AG08396 (cell line): ENCODE data around the gene IDH3A.

ENCODE experiments used
- DNase-seq: peaks from one replicate; pipeline ENCODE4 v3.0.0; 2012; ENCODE audit warnings: low spot score, mixed read lengths

The IDH3A gene

GRCh38 chr15:78149068-78149804 lies at the start of gene IDH3A:
Gene IDH3A, plus strand, starts transcription at chr15:78149362. Its CDS starts 42 bp downstream, at chr15:78149404.
- DNase-seq: peak; percentile 100

GRCh38 chr15:78100886-78101285 lies 48.3 kb upstream of the IDH3A start:
- no peak for DNase-seq

DNA sequence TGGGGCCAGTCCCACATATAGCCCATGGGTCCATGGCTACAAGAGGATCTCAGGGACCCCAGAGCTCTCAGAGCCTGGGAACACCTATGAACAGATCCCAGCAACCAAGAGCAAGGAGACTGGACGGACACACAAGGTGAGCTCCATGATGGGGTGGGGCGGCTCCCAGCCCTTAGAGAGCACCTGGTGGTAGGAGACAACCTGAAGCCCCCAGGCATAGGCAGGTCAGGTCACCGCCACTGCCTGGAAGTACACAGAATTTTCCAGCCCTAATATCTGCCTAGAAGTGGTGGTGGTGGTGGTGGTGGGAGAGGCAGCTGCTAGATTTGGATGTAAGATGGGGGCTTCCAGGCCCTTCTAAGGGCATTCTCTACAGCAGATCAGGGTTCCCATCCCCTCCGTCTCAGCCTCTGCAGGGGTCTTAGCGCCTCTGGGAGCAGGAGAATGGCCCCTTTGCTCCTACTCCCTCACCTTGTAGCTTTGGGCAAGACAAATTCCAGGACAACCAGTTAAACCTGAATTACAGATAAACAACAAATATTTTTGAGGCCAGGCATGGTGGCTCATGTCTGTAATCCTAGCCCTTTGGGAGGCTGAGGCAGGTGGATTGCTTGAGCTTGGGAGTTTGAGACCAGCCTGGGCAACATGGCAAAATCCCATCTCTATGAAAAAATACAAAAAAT lies 47.6 kb upstream of the IDH3A start:
- DNase-seq: no peak

- no peak for DNase-seq
Measured at GRCh38 chr15:78102211-78102610, 47.0 kb upstream of the IDH3A start.

- no peak for DNase-seq
Measured at GRCh38 chr15:78102741-78103140, 46.4 kb upstream of the IDH3A start.

- no peak for DNase-seq
Measured at GRCh38 chr15:78103406-78104118, 45.6 kb upstream of the IDH3A start.

GRCh38 chr15:78104119-78104479 lies 45.1 kb upstream of the IDH3A start:
- no peak for DNase-seq

DNA sequence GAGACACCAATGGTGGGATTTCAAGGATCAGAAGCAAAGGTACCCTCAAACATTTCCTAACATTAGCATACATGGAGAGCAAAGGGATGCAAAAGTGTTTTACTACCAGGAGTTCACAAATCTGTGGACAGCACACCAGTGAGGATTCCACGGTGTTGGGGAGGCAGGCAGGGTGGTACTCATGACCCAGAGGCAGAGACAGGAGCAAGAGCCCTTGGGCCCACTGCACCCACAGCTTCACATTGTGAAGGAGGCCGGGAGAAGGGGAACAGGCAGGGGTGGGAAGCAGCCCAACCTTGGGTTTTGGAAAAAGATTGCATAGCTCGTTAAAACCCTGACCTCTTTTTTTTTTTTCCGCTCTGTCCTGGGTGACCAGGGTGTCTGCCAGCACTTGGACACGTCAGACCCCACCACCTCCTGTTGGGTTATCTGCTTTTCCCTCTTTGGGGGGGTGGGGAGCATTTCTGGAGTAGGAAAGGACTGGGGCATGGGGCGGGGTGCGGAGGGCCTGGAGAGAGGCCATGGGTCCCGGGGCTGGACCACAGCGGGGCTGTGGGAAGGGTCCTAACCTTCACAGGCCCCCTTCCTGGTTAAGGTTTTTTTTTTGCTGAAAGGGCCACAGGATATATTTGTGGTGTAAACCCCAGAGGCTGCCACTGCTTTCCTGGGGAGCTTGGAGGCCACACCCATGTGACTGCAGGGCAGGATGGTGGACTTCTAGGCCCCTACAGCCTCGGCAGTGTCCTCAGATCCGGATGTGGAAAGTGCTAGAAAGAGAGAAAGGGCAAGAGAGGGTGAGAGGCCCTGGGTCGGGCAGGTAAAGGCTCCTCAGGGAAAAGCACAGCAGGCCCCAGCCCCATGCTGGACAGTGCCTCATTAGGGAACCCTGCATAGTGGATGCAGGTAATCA lies 44.3 kb upstream of the IDH3A start:
- no peak for DNase-seq

DNA sequence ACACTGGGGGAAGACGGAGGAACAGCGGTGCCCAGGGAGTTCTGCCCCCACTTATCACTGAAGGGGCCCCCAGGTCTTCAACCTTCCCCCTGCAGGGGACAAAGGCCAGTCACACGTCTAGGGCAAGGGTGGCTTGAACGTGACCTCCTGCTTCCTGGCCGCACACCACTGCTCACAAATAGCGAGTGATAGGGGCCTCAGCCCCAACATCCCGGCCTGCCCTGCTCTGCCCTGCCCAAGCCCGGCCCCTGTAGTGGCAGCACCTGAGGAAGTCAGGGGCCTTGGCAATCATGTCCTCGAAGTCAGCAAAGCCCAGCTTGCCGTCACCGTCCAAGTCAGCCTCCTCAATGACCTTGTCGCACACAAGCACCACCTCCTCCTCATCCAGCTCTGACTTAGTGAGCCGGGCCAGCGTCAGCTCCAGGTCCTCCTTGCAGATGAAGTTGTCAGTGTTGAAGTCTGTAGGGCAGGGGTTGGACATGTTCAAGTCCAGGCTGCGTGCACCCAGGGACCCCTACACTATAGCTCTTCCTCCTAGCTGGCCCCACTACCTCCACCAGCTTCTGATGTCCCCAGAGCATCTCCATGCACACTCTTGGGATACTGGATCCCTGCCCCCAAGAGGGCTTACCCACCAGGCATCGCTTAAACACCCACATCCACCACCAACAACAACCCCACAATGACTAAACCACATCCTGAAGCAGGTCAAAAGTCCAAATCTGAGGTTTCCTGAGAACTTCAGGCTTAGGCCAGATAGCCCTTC lies 43.5 kb upstream of the IDH3A start:
- DNase-seq: no peak

GRCh38 chr15:78107471-78107870 lies 41.7 kb upstream of the IDH3A start:
- DNase-seq: no peak

DNA sequence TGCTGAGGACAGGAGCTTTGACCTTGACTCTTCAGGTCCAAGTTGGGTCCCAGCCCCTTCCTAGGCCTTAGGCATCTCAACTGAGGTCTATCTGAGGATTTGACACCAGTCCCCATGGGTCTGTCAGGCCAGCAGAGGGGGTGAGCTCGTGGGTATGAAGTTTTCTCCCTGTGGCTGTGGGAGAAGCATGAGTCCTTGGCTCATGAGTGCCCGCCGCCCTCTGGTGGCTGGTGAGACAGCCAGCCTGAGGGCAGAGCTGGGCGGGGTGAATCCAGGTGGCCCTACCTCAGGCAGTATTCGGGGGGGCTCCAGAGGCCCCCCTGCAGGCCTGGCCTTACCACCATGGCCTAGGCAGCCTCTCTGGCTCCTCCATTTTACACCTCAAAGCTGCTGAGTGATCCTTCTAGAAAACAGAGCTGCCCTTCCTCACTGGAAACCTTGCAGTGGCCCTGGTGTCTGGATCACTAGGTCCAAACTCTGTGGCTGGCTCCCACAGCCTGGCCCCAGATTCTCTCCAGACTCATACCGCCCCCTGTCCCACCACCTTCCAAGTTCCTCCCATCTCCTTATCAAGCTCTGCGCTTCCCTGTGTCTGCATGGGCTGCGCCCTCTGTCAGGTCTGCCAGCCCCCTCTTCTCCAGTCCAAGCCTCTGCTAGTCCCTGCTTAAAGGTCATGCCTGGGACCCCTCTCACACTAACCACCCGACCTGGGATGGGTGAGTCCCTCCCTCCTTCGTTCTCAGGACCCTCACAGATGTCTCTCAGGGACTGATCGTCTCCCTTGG lies 40.7 kb upstream of the IDH3A start:
- DNase-seq: peak; percentile 88

DNA sequence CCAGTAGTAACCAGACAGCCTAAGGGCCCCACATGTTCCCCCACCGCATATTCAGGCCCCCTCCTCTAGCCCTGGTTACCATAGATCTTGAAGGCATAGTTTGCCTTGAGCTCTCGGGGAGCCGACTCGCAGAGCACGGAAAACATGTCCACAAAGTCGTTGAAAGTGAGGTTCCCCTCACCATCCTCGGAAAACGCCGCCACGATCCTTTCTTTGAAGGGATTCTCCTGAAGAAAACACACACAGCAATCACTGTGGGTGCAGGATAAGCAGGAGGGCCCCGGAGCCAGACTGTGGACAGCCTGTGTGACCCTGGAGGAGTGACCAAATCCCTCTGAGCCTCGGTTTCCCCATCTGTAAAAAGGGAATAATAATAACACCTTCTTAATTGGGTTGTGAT lies 40.0 kb upstream of the IDH3A start:
- no peak for DNase-seq

DNA sequence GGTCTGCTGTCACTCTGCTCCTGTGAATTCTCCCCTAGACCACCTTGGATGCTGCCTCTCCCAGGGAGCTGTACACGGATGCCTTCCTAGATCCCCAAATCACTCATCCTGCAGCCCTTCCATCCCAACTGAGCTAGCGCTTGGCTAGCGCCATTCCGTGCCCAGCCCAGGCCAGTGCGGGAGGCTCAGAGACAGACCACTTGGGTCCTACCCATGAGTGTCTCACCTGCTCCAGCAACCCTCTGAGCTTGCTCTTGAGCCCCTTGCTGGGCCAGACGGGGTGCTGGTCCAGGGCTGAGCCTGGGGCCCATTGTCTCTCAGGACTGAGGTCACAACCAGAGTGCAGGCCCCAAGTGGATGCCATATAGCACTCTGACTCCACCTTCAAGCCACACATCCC lies 39.1 kb upstream of the IDH3A start:
- DNase-seq: no peak

GRCh38 chr15:78110916-78111475 lies 38.2 kb upstream of the IDH3A start:
- DNase-seq: no peak

DNA sequence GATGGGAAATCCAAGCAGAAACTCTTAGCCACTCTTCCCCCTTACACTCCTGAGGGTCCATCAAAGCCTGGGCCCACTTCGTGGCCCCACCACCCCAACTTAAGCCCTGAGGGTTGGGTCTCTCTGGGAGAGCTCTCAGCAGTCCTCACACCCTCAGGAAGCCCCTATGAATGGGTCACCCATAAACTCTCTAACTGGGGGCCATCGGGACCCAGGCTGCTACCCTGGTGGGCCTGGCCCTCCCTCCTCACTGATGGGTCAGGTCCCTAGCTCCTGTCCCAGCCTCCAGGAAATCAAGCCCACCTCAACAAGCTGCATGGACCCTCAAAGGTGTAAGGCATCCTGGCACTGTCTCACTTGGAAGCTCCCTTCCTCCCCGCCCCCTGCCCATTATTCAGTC lies 37.4 kb upstream of the IDH3A start:
- DNase-seq: no peak

- no peak for DNase-seq
Measured at GRCh38 chr15:78112551-78112950, 36.6 kb upstream of the IDH3A start.

GRCh38 chr15:78120523-78120922 lies 28.6 kb upstream of the IDH3A start:
- DNase-seq: no peak

DNA sequence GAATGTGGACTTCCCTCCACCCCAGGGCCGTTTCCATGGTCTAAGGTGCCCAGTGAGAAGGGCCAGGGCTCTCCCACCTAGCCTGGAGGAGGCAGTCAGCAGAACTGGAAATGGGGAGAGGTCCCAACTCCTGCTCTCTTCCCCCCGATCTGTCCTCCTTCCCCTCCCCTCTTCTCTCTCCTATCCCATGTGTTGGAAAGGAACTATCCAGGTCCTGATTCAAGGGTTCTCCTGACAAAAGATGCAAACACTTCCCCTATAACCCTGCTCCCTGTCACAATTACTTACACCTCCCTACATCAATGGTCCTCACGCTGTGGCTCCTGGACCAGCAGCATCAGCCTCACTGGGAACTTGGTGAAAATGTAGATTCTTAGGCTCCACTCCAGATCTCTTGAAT lies 23.9 kb upstream of the IDH3A start:
- no peak for DNase-seq

DNA sequence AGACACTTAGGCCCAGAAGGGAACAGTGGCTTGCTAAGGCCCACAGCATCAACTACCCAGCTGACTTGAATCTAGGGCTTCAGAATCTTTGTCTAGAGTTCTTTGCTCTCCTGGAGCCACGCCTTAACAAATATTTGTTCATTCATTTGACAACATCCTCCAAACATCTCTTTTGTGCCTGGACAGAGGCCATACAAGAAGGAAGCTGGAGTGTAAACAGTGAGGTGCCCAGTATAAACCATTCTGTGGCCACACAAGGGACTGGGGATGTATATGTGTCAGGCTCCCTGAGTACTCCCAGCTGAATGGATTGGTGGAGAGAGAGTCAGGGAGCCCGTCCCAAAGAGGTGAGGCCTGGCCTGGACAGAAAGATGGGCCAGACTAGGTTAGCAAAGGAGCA lies 21.3 kb upstream of the IDH3A start:
- DNase-seq: peak; percentile 33

DNA sequence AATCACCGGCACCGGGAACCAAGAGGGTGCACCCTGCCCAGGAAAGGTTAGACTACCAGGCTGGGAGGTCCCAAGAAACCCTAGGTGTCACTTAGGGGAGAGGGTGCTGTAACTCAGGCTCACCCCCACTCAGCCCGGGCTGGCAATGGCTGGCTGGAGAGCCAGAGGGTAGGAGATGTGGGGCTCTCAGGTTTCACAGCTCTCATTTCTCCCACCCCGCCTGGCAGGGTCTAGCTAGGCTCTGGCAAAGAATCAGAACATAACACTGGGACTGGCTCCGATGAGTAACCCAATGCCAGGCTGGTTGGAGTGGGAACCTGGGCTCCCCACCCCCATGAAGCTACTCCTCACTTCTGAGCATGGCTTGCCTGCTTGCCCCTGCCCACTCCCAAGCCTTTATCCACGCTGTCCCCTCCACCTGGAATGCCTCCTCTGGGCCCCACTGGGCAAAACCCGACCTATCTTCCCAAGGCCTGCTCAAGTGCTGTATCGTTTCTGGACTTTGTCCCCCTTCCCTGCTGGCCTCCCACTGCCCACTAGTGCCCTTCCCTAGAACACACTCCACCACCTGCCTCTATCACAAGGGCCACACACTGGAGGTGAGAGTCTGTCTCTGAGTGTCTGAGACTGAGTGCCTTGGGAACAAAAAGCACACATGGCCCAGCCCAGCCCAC lies 19.9 kb upstream of the IDH3A start:
- DNase-seq: peak; percentile 29
